H1 (cell line): ENCODE results near the gene EPB41L2. TPM values are rescaled to one million over a fixed set of nuclear protein-coding genes. Genes with fewer than 3 reads are reported as not detected.

Experiments used
- CTCF ChIA-PET: fragments of 300-600 bp; sonication (Branson Sonifier 250); formaldehyde crosslinking; loops from one replicate; lab custom pipeline; 2021; ENCODE audit not compliant: partially characterized antibody; lab: Charles Lee
- POLR2A ChIA-PET: fragments of 300-600 bp; sonication (Branson Sonifier 250); formaldehyde crosslinking; loops from one replicate; lab custom pipeline; 2021; ENCODE audit warnings: inconsistent platforms; ENCODE audit not compliant: partially characterized antibody; lab: Charles Lee
- DNase-seq, 2 experiments: peaks; one replicate each; pipeline versions ENCODE4 v3.0.0 to v3.0.0-alpha.2; 2010 to 2022; ENCODE audit warnings: low spot score in 2 of 2, low read depth in 1 of 2, mixed read lengths in 1 of 2
- FAIRE-seq: peaks from 2 replicates; lab custom pipeline; 2011; peaks lifted over from hg19 to GRCh38; lab: Jason Lieb, UNC
- H2AFZ ChIP-seq: 2 replicates; pipeline ENCODE4 v1.8.1; 2012; ENCODE audit warnings: low read length, inconsistent platforms
- H2AK5ac ChIP-seq: 2 replicates; pipeline ENCODE4 v1.6.1; 2013; ENCODE audit warnings: low read depth, low read length
- H2BK120ac ChIP-seq: replicated peaks from 2 replicates; pipeline ENCODE3; 2013; ENCODE audit warnings: low read depth, low read length, inconsistent platforms
- H2BK12ac ChIP-seq: 2 replicates; pipeline ENCODE4 v1.6.1; 2013; ENCODE audit warnings: low read depth, low read length
- H2BK15ac ChIP-seq: 2 replicates; pipeline ENCODE4 v1.6.1; 2013; ENCODE audit warnings: low read length
- H2BK20ac ChIP-seq: 2 replicates; pipeline ENCODE4 v1.6.1; 2013; ENCODE audit warnings: low read length
- H2BK5ac ChIP-seq: 2 replicates; pipeline ENCODE4 v1.6.1; 2013; ENCODE audit warnings: low read depth, low read length
- H3K14ac ChIP-seq: 2 replicates; pipeline ENCODE4 v1.6.1; 2013; ENCODE audit warnings: inconsistent platforms; ENCODE audit not compliant: insufficient read length
- H3K18ac ChIP-seq: 2 replicates; pipeline ENCODE4 v1.6.1; 2013; ENCODE audit warnings: low read length; ENCODE audit errors: extremely low read depth
- H3K23ac ChIP-seq: 2 replicates; pipeline ENCODE4 v1.6.1; 2013; ENCODE audit warnings: inconsistent platforms; ENCODE audit not compliant: insufficient read length
- H3K23me2 ChIP-seq: 2 replicates; pipeline ENCODE4 v1.6.1; 2013; ENCODE audit warnings: low read depth, low read length
- H3K27ac ChIP-seq: 2 replicates; pipeline ENCODE4 v1.6.1; 2011; ENCODE audit warnings: low read depth, low read length, inconsistent platforms
- H3K27me3 ChIP-seq, 4 experiments: replicated peaks in 1 of 4; 1 replicate in 1 of 4; 2 replicates in 3 of 4; pipeline versions ENCODE4 v1.6.1 to v1.8.1; 2011 to 2013; ENCODE audit warnings: low read length in 3 of 4, mild to moderate bottlenecking in 3 of 4, inconsistent platforms in 2 of 4, mixed read lengths in 2 of 4, moderate library complexity in 1 of 4; ENCODE audit not compliant: control insufficient read depth in 3 of 4, insufficient read depth in 3 of 4; ENCODE audit errors: extremely low read depth in 1 of 4
- H3K36me3 ChIP-seq, 4 experiments: 2 replicates each; pipeline versions ENCODE4 v1.6.1 to v1.8.1; 2011 to 2013; ENCODE audit warnings: mild to moderate bottlenecking in 4 of 4, low read length in 3 of 4, moderate library complexity in 2 of 4, control low read depth in 1 of 4, inconsistent platforms in 1 of 4; ENCODE audit not compliant: insufficient read depth in 4 of 4, control insufficient read depth in 2 of 4
- H3K4ac ChIP-seq: replicated peaks from 2 replicates; pipeline ENCODE3; 2013; ENCODE audit warnings: low read length, low read depth, mixed read lengths, inconsistent platforms; ENCODE audit not compliant: insufficient read length
- H3K4me1 ChIP-seq, 4 experiments: replicated peaks in 1 of 4; 1 replicate in 1 of 4; 2 replicates in 3 of 4; pipeline versions ENCODE4 v1.6.1 to v1.8.1; 2011 to 2013; ENCODE audit warnings: low read length in 3 of 4, inconsistent platforms in 2 of 4, mixed read lengths in 1 of 4; ENCODE audit not compliant: insufficient read depth in 4 of 4, control insufficient read depth in 3 of 4
- H3K4me2 ChIP-seq, 2 experiments: 2 replicates each; pipeline versions ENCODE4 v1.6.1 to v1.8.1; 2011 to 2013; ENCODE audit warnings: low read depth in 2 of 2, low read length in 2 of 2, control low read depth in 1 of 2, inconsistent platforms in 1 of 2, mild to moderate bottlenecking in 1 of 2; ENCODE audit not compliant: insufficient read depth in 1 of 2
- H3K4me3 ChIP-seq, 4 experiments: fragments of 200-600, 300-600 bp in 1 of 4; sonication (generic), shearing (Covaris generic), sonication (Bioruptor Twin) in 1 of 4; 2 replicates each; pipeline versions ENCODE4 v1.5.1 to v1.8.1; 2011 to 2016; ENCODE audit warnings: low read length in 4 of 4, low read depth in 3 of 4, control low read depth in 2 of 4, inconsistent platforms in 2 of 4, mild to moderate bottlenecking in 2 of 4, mixed read lengths in 1 of 4, moderate library complexity in 1 of 4; ENCODE audit not compliant: insufficient read depth in 2 of 4; ENCODE audit errors: extremely low read depth in 1 of 4
- H3K56ac ChIP-seq: replicated peaks from 2 replicates; pipeline ENCODE3; 2013; ENCODE audit warnings: low read depth, mild to moderate bottlenecking, mixed read lengths, low read length, inconsistent platforms; ENCODE audit not compliant: insufficient read length
- H3K79me1 ChIP-seq: 2 replicates; pipeline ENCODE4 v1.6.1; 2013; ENCODE audit warnings: low read depth, low read length, control low read depth
- H3K79me2 ChIP-seq, 2 experiments: 2 replicates each; pipeline versions ENCODE4 v1.6.1 to v1.8.1; 2012 to 2013; ENCODE audit warnings: low read length in 2 of 2, mild to moderate bottlenecking in 2 of 2, inconsistent platforms in 1 of 2; ENCODE audit not compliant: insufficient read depth in 2 of 2, control insufficient read depth in 1 of 2
- H3K9ac ChIP-seq, 4 experiments: replicated peaks in 1 of 4; 1 replicate in 1 of 4; 2 replicates in 3 of 4; pipeline versions ENCODE4 v1.6.1 to v1.8.1; 2011 to 2013; ENCODE audit warnings: low read depth in 3 of 4, low read length in 3 of 4, control low read depth in 2 of 4, mild to moderate bottlenecking in 2 of 4, moderate library complexity in 2 of 4, inconsistent platforms in 1 of 4; ENCODE audit errors: extremely low read depth in 1 of 4
- H3K9me3 ChIP-seq, 2 experiments: 2 replicates each; pipeline versions ENCODE4 v1.6.1 to v1.8.1; 2012 to 2013; ENCODE audit warnings: mild to moderate bottlenecking in 2 of 2, moderate library complexity in 2 of 2, control low read depth in 1 of 2, inconsistent platforms in 1 of 2, low read depth in 1 of 2, low read length in 1 of 2, mixed read lengths in 1 of 2; ENCODE audit not compliant: insufficient read depth in 2 of 2
- H4K20me1 ChIP-seq, 2 experiments: replicated peaks in 1 of 2; 2 replicates each; pipeline versions ENCODE3 to v1.8.1; 2011 to 2013; ENCODE audit warnings: inconsistent platforms in 2 of 2, low read length in 2 of 2, mild to moderate bottlenecking in 1 of 2; ENCODE audit not compliant: insufficient read depth in 2 of 2, control insufficient read depth in 1 of 2
- H4K5ac ChIP-seq: 2 replicates; pipeline ENCODE4 v1.6.1; 2013; ENCODE audit warnings: low read length, low read depth, mixed read lengths, inconsistent platforms; ENCODE audit not compliant: insufficient read length
- H4K8ac ChIP-seq: 2 replicates; pipeline ENCODE4 v1.8.0; 2013; ENCODE audit warnings: mild to moderate bottlenecking, moderate library complexity, low read length, inconsistent platforms; ENCODE audit not compliant: insufficient read depth; ENCODE audit errors: extremely low read depth
- H4K91ac ChIP-seq: replicated peaks from 2 replicates; pipeline ENCODE3; 2013; ENCODE audit warnings: low read length, mixed read lengths, inconsistent platforms; ENCODE audit not compliant: insufficient read length
- ASH2L ChIP-seq: fragments of 200-600, 300-600 bp; sonication (generic); IDR thresholded peaks from one replicate; pipeline ENCODE4 v1.7.1; 2017; ENCODE audit warnings: low read length
- GABPA ChIP-seq: IDR thresholded peaks from 2 replicates; pipeline ENCODE4 v1.6.1; 2011; ENCODE audit warnings: mild to moderate bottlenecking, low read length, moderate library complexity, borderline replicate concordance; ENCODE audit not compliant: insufficient read depth
- HDAC2 ChIP-seq, 2 experiments: fragments of 300-600 bp in 1 of 2; sonication (generic) in 1 of 2; IDR thresholded peaks; 2 replicates each; pipeline ENCODE4 v1.6.1; 2011 to 2012; ENCODE audit warnings: low read depth in 2 of 2, low read length in 2 of 2, mild to moderate bottlenecking in 2 of 2, moderate library complexity in 2 of 2, borderline replicate concordance in 1 of 2, inconsistent platforms in 1 of 2
- MAX ChIP-seq: IDR thresholded peaks from 2 replicates; pipeline ENCODE4 v1.6.1; 2012; ENCODE audit warnings: inconsistent platforms
- POLR2A ChIP-seq, 2 experiments: IDR thresholded peaks; 1 replicate in 1 of 2; 2 replicates in 1 of 2; pipeline ENCODE4 v1.6.1; 2011; ENCODE audit warnings: low read depth in 2 of 2, low read length in 2 of 2, mild to moderate bottlenecking in 2 of 2; ENCODE audit errors: control extremely low read depth in 1 of 2
- POLR2AphosphoS5 ChIP-seq: IDR thresholded peaks from 2 replicates; pipeline ENCODE4 v1.6.1; 2011; ENCODE audit warnings: low read depth, low read length
- SIRT6 ChIP-seq: IDR thresholded peaks from one replicate; pipeline ENCODE4 v1.7.1; 2012; ENCODE audit warnings: low read length, inconsistent platforms
- TCF12 ChIP-seq: IDR thresholded peaks from 2 replicates; pipeline ENCODE4 v1.6.1; 2011; ENCODE audit warnings: low read depth, mild to moderate bottlenecking, low read length
- WGBS, 2 experiments: shearing (Covaris generic) in 1 of 2; methylation state at CpG; one replicate each; pipeline versions ENCODE4 v1.1.6 to v1.1.7; 2013 to 2015; ENCODE audit warnings: low lambda C conversion rate in 2 of 2, mixed read lengths in 2 of 2, inconsistent platforms in 1 of 2, low coverage in 1 of 2, missing lambda C conversion rate in 1 of 2; ENCODE audit not compliant: insufficient replicate concordance in 2 of 2, insufficient coverage in 1 of 2, insufficient read length in 1 of 2; ENCODE audit errors: extremely low coverage in 1 of 2, missing lambda C conversion rate in 1 of 2; 5-methylcytosine and 5-hydroxymethylcytosine counted together
- polyA plus RNA-seq, 7 experiments: library from polyadenylated mRNA; depleted of rRNA in 3 of 7; stranded (reverse) in 5 of 7; unstranded in 2 of 7; fragments of >200 nt in 5 of 7; fragments of 200-250 nt in 2 of 7; gene quantifications; 1 replicate in 5 of 7; 2 replicates in 1 of 7; 4 replicates in 1 of 7; pipeline versions ENCODE4 v1.2.1 to v1.2.3, GENCODE V29; 2011 to 2013; ENCODE audit warnings: missing spikeins in 2 of 7, mixed read lengths in 2 of 7
- total RNA-seq: library from RNA; stranded (reverse); fragmentation: NEBNext Ultra II Directional; extraction: Animal tissue kit (Norgen Biotek cat#: 25700); gene quantifications from 2 replicates; pipeline ENCODE4 v1.2.1, GENCODE V29; 2021

The EPB41L2 gene
- total and polyA plus RNA-seq, 2 of the 8 experiments (the other 6 are each of a cell fraction or from before 2014, with no cell fraction given): 22.5 to 123 TPM

- Histone ChIP-seq H3K18ac (no peak overlapping the region), H3K14ac (no peak overlapping the region), H2AFZ (no peak overlapping the region), H2BK120ac (no peak overlapping the region), H3K23me2 (no peaks in the 10 kb centered on the region), H4K8ac (no peak overlapping the region), H3K9me3 (no peaks in the 10 kb centered on the region), H3K4ac (no peak overlapping the region), H3K4me1 (peaks cover 0 to 7% (median 1%) of the 10 kb centered on the region in 4 experiments; a peak in 3 of 7 replicates), H3K27me3 (no peaks in the 10 kb centered on the region), H4K20me1 (no peaks in the 10 kb centered on the region), H4K5ac (no peak overlapping the region), H2BK5ac (no peak overlapping the region), H2BK12ac (no peak overlapping the region), H2AK5ac (no peak overlapping the region), H3K56ac (no peak overlapping the region), H3K4me3 (no peak overlapping the region), H3K4me2 (no peak overlapping the region), H4K91ac (no peak overlapping the region), H3K27ac (no peak overlapping the region), H3K79me2 (no peaks in the 10 kb centered on the region), H3K36me3 (no peaks in the 10 kb centered on the region), H2BK20ac (no peak overlapping the region), H3K23ac (no peak overlapping the region), H3K9ac (no peak overlapping the region), H3K79me1 (0 out of 2 replicates have a peak, but pooled peaks cover 2% of the 10 kb centered on the region), H2BK15ac (no peak overlapping the region)
- ChIA-PET CTCF (interaction anchor here (0.5 kb wide), 1 partner anchor 141 kb away, joined by 3 read pairs; no protein-coding TSS in a partner anchor), POLR2A (interaction anchor here (0.8 kb wide), 1 partner anchor 15 kb away, joined by 3 read pairs; no protein-coding TSS in a partner anchor)
- FAIRE-seq (no peak), DNase-seq (no peak)
- WGBS, 2 experiments: 68% methylated on average over 4 of the region's 4 CpGs; no CpG with 5 or more reads in 1 of the 2 experiments
- no peak for TF ChIP-seq ASH2L
- TF ChIP-seq GABPA: no peak
- TF ChIP-seq POLR2AphosphoS5: no peak
- no peak for TF ChIP-seq POLR2A (IDR thresholded peaks at IDR 0.05; ENCODE audit: control extremely low read depth in 1 of 2, low read depth in 2 of 2, low read length in 2 of 2)
- TF ChIP-seq SIRT6: no peak
- no peak for TF ChIP-seq MAX
- TF ChIP-seq HDAC2 (IDR thresholded peaks at IDR 0.05; ENCODE audit: borderline replicate concordance in 1 of 2, low read depth in 2 of 2, low read length in 2 of 2): no peak
- TF ChIP-seq TCF12: no peak
These were observed 119.3 kb downstream of the EPB41L2 start for GRCh38 chr6:130943738-130944137.
